HCT116 (cell line): Measurements from ENCODE around the gene GPATCH8. TPM values are rescaled to one million over a fixed set of nuclear protein-coding genes. Genes with fewer than 3 reads are reported as not detected.

ENCODE experiments used
- ATAC-seq: fragments of 200-7000 bp; cut with Tn5 transposase; 2 replicates; pipeline ENCODE4 v1.9.1; 2020; ENCODE audit warnings: mild to moderate bottlenecking, moderate library complexity
- BruUV-seq: library from RNA; stranded (reverse); fragments of 400-500 nt; replicated peaks from 2 replicates; lab custom pipeline; 2021; lab: Mats Ljungman, UMichigan
- CTCF ChIA-PET: fragments of 300-600 bp; sonication (Branson Sonifier 250); formaldehyde crosslinking; loops from one replicate; lab custom pipeline; 2021; ENCODE audit warnings: antibody characterized with exemption; lab: Charles Lee
- POLR2A ChIA-PET: fragments of 300-600, 350-600 bp; sonication (Branson Sonifier 250); formaldehyde crosslinking; loops from one replicate; lab custom pipeline; 2021; ENCODE audit warnings: antibody characterized with exemption; lab: Charles Lee
- RAD21 ChIA-PET, 2 experiments: fragments of 300-600 bp; sonication (Branson Sonifier 250); formaldehyde crosslinking; loops; one replicate each; lab custom pipeline; 2023; ENCODE audit warnings: low total read pairs in 2 of 2; ENCODE audit not compliant: uncharacterized antibody in 2 of 2, unreplicated experiment in 2 of 2, low non-redundant PET in 1 of 2; lab: Charles Lee
- DNase-seq: peaks from one replicate; pipeline ENCODE4 v3.0.0-alpha.2; 2010; ENCODE audit warnings: low read depth, low spot score
- H2AFZ ChIP-seq: fragments of 200-600 bp; shearing (Covaris generic), sonication (generic); 2 replicates; pipeline ENCODE4 v1.6.1; 2017; ENCODE audit warnings: low read depth, mixed run types, mixed read lengths, antibody characterized with exemption, low read length; ENCODE audit not compliant: poor library complexity, severe bottlenecking
- H3K27ac ChIP-seq: 2 replicates; pipeline ENCODE4 v1.5.1; 2012; ENCODE audit warnings: low read depth, low read length
- H3K27me3 ChIP-seq: fragments of 200-600 bp; sonication (generic); 2 replicates; pipeline ENCODE4 v1.6.1; 2016; ENCODE audit warnings: mixed run types, low read length, mixed read lengths; ENCODE audit not compliant: insufficient read depth
- H3K36me3 ChIP-seq, 2 experiments: fragments of 200-500 bp in 1 of 2; fragments of 200-600 bp in 1 of 2; sonication (Bioruptor generic) in 1 of 2; sonication (generic) in 1 of 2; 2 replicates each; pipeline versions ENCODE4 v1.5.1 to v1.6.1; 2014 to 2016; ENCODE audit warnings: low read length in 2 of 2, inconsistent platforms in 1 of 2, mixed read lengths in 1 of 2, mixed run types in 1 of 2; ENCODE audit not compliant: insufficient read depth in 2 of 2, control insufficient read depth in 1 of 2
- H3K4me1 ChIP-seq, 2 experiments: fragments of 200-600 bp in 1 of 2; sonication (generic) in 1 of 2; 2 replicates each; pipeline versions ENCODE4 v1.5.1 to v1.6.1; 2012 to 2017; ENCODE audit warnings: low read length in 2 of 2, inconsistent platforms in 1 of 2, mild to moderate bottlenecking in 1 of 2, mixed read lengths in 1 of 2, mixed run types in 1 of 2, moderate library complexity in 1 of 2; ENCODE audit not compliant: insufficient read depth in 2 of 2, control insufficient read depth in 1 of 2
- H3K4me2 ChIP-seq: fragments of 200-600 bp; sonication (generic); 2 replicates; pipeline ENCODE4 v1.6.1; 2017; ENCODE audit warnings: mixed run types, low read length, mixed read lengths
- H3K4me3 ChIP-seq, 2 experiments: fragments of 200-600 bp in 1 of 2; sonication (generic) in 1 of 2; replicated peaks in 1 of 2; 2 replicates each; pipeline ENCODE4 v1.5.1; 2011 to 2016; ENCODE audit warnings: low read length in 2 of 2, control low read depth in 1 of 2, low read depth in 1 of 2, mild to moderate bottlenecking in 1 of 2, mixed read lengths in 1 of 2, mixed run types in 1 of 2
- H3K79me2 ChIP-seq: fragments of 200-600 bp; sonication (generic); 2 replicates; pipeline ENCODE4 v1.6.1; 2017; ENCODE audit warnings: mild to moderate bottlenecking, mixed run types, low read length, moderate library complexity, mixed read lengths; ENCODE audit not compliant: insufficient read depth
- H3K9ac ChIP-seq: fragments of 200-600 bp; sonication (generic); 2 replicates; pipeline ENCODE4 v1.6.1; 2016; ENCODE audit warnings: low read length, mixed read lengths
- H3K9me2 ChIP-seq: fragments of 200-600 bp; sonication (generic), shearing (Covaris generic); 2 replicates; pipeline ENCODE4 v1.6.1; 2017; ENCODE audit warnings: mixed run types, mild to moderate bottlenecking, moderate library complexity; ENCODE audit not compliant: insufficient read depth
- H3K9me3 ChIP-seq, 2 experiments: fragments of 200-500 bp in 1 of 2; fragments of 200-600 bp in 1 of 2; sonication (Bioruptor generic) in 1 of 2; sonication (generic) in 1 of 2; 2 replicates each; pipeline ENCODE4 v1.6.1; 2014 to 2017; ENCODE audit warnings: low read length in 2 of 2, mixed read lengths in 2 of 2, inconsistent platforms in 1 of 2, low read depth in 1 of 2, mild to moderate bottlenecking in 1 of 2, mixed run types in 1 of 2, moderate library complexity in 1 of 2; ENCODE audit not compliant: control insufficient read depth in 1 of 2, insufficient read depth in 1 of 2
- H4K20me1 ChIP-seq: fragments of 200-600 bp; sonication (generic), shearing (Covaris generic); 2 replicates; pipeline ENCODE4 v1.6.1; 2017; ENCODE audit warnings: mixed run types, mild to moderate bottlenecking, moderate library complexity; ENCODE audit not compliant: insufficient read depth
- EZH2 ChIP-seq: fragments of 200-600 bp; sonication (generic); IDR thresholded peaks from 2 replicates; pipeline ENCODE4 v1.6.1; 2017; ENCODE audit warnings: antibody characterized with exemption, mixed run types
- FOSL1 ChIP-seq: IDR thresholded peaks from 2 replicates; pipeline ENCODE4 v1.6.1; 2012; ENCODE audit warnings: low read depth
- JUND ChIP-seq: IDR thresholded peaks from 2 replicates; pipeline ENCODE4 v1.6.1; 2012
- MAX ChIP-seq: IDR thresholded peaks from 2 replicates; pipeline ENCODE4 v1.6.1; 2012
- POLR2AphosphoS5 ChIP-seq: IDR thresholded peaks from 2 replicates; pipeline ENCODE4 v1.6.1; 2011; ENCODE audit warnings: mild to moderate bottlenecking, low read depth, low read length, moderate library complexity
- SIN3A ChIP-seq: IDR thresholded peaks from 2 replicates; pipeline ENCODE4 v1.6.1; 2012; ENCODE audit warnings: low read depth
- SP1 ChIP-seq: IDR thresholded peaks from 2 replicates; pipeline ENCODE4 v1.6.1; 2012; ENCODE audit warnings: low read depth
- TCF7L2 ChIP-seq: IDR thresholded peaks from 2 replicates; pipeline ENCODE4 v1.7.0; 2011; ENCODE audit warnings: borderline replicate concordance, inconsistent platforms; ENCODE audit not compliant: insufficient read depth, insufficient read length; ENCODE audit errors: extremely low read depth
- ZNF274 ChIP-seq: fragments of 200-500 bp; sonication (Bioruptor generic); IDR thresholded peaks from 2 replicates; pipeline ENCODE4 v1.6.1; 2014; ENCODE audit warnings: mild to moderate bottlenecking, low read depth, low read length, inconsistent platforms
- intact Hi-C: fragments of 100-400 bp; cut with micrococcal nuclease; formaldehyde crosslinking; loops from 2 replicates; pipeline ENCODE4 v1.10.0; 2022
- total RNA-seq: library from RNA; stranded (reverse); gene quantifications from one replicate; pipeline ENCODE4 v1.2.1, GENCODE V29; 2021; ENCODE audit not compliant: unreplicated experiment
- TF ChIP-seq, protein P1 (sequence below), 3 experiments: fragments of 200-600 bp in 1 of 3; sonication (generic) in 1 of 3; IDR thresholded peaks in 2 of 3; conservative IDR thresholded peaks in 1 of 3; 2 replicates each; pipeline ENCODE4 v1.5.1; 2012 to 2017; ENCODE audit warnings: low read depth in 2 of 3, low read length in 2 of 3, antibody characterized with exemption in 1 of 3, borderline replicate concordance in 1 of 3, control low read depth in 1 of 3, mild to moderate bottlenecking in 1 of 3, mixed read lengths in 1 of 3, mixed run types in 1 of 3, moderate library complexity in 1 of 3; ENCODE audit not compliant: insufficient read depth in 1 of 3

Gene GPATCH8
- total RNA-seq, 1 experiment from 2014 or later: 28.7 TPM

DNA sequence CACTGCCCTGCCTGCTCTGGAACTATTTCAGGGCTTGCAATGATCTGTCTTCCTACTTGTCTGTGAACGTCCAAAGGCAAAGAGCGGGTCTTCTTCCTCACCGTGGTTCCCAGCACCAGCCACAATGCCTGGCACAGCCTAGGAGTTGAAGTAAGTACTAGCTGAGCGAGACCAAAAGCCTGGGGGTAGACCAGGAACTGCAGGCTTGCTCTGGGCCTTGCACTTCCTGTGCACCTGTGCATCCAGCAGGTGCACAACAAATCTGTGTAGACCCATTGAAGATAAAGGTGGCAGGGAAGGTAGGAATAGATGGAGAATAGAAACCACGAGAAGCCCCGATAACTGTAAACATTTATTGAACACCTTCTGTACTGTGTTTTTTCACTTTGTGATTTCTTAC is 144.2 kb downstream of the GPATCH8 start:
- no peaks in the 10 kb centered on the region for H3K79me2 ChIP-seq
- intact Hi-C loops: no loop called here
- H3K27ac ChIP-seq: no peak overlapping the region
- POLR2A ChIA-PET: interaction anchor here (1.0 kb wide), 1 partner anchor 191 kb away, joined by 4 read pairs; no protein-coding TSS in a partner anchor
- no peaks in the 10 kb centered on the region for H4K20me1 ChIP-seq
- no peak overlapping the region for H2AFZ ChIP-seq
- TF ChIP-seq EZH2 (no peak), TCF7L2 (no peak), MAX (no peak), POLR2AphosphoS5 (no peak), SP1 (no peak), JUND (no peak), ZNF274 (no peak), SIN3A (no peak), FOSL1 (no peak)
- TF ChIP-seq, protein P1, sequence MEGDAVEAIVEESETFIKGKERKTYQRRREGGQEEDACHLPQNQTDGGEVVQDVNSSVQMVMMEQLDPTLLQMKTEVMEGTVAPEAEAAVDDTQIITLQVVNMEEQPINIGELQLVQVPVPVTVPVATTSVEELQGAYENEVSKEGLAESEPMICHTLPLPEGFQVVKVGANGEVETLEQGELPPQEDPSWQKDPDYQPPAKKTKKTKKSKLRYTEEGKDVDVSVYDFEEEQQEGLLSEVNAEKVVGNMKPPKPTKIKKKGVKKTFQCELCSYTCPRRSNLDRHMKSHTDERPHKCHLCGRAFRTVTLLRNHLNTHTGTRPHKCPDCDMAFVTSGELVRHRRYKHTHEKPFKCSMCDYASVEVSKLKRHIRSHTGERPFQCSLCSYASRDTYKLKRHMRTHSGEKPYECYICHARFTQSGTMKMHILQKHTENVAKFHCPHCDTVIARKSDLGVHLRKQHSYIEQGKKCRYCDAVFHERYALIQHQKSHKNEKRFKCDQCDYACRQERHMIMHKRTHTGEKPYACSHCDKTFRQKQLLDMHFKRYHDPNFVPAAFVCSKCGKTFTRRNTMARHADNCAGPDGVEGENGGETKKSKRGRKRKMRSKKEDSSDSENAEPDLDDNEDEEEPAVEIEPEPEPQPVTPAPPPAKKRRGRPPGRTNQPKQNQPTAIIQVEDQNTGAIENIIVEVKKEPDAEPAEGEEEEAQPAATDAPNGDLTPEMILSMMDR (IDR thresholded peaks at IDR 0.05 in 2 of 3, conservative IDR thresholded peaks at IDR 0.05 in 1 of 3; ENCODE audit: borderline replicate concordance in 1 of 3, insufficient read depth in 1 of 3, low read depth in 2 of 3, low read length in 2 of 3): no peak
- no peak overlapping the region for H3K9ac ChIP-seq
- BruUV-seq: no TSS peak
- ATAC-seq (no peak), DNase-seq (no peak)
- no peak overlapping the region for H3K4me3 ChIP-seq
- RAD21 ChIA-PET: no interaction called here
- H3K36me3 ChIP-seq: no peaks in the 10 kb centered on the region; a peak in 1 of 4 replicates
- peaks cover 4 to 25% of the 10 kb centered on the region in 2 experiments; a peak in 3 of 4 replicates for H3K4me1 ChIP-seq
- no peaks in the 10 kb centered on the region for H3K27me3 ChIP-seq
- H3K9me3 ChIP-seq: no peaks in the 10 kb centered on the region
- CTCF ChIA-PET: interaction anchor here (1.0 kb wide), 1 partner anchor 13 kb away, joined by 3 read pairs; no protein-coding TSS in a partner anchor
- H3K4me2 ChIP-seq: no peak overlapping the region
- H3K9me2 ChIP-seq: no peaks in the 10 kb centered on the region
